ENCODE measurements around the gene NFASC. TPM values are rescaled to one million over a fixed set of nuclear protein-coding genes. Genes with fewer than 3 reads are reported as not detected.

The NFASC gene
- total and polyA plus RNA-seq, 2 experiments from 2014 or later = 0.75 to 2.2 TPM

DNA sequence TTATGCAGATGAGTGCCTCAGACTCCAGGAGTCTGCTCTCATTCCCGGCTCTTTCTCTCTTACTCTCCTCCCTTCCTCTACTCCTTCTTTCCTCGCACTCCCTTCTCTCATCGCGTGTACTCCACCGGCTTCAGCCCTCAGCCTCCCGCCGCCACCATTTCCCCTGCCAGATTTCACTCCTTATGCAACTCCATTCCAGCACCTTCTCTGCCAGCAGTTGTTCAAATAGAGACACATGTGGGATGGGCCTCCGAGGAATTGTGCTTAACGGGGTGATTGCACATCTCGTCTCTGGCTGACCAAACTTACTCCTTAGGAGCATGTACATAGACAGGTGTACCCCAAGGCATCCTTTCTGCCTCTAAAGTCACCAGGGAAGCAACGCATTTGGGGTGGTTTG, 174.5 kb downstream of the NFASC start:
- Histone ChIP-seq H2AFZ (no peak overlapping the region), H3K36me3 (replicated peaks; ENCODE audit: insufficient read depth, low read depth) (no peaks in the 10 kb centered on the region), H3K4me2 (no peak overlapping the region), H3K9me2 (replicated peaks; ENCODE audit: insufficient read depth) (no peaks in the 10 kb centered on the region), H3K27ac (no peak overlapping the region), H3K79me2 (no peaks in the 10 kb centered on the region), H3K4me1 (ENCODE audit: insufficient read depth) (no peaks in the 10 kb centered on the region), H3K4me3 (no peak overlapping the region), H3K9me3 (ENCODE audit: low read depth) (no peaks in the 10 kb centered on the region), H4K20me1 (ENCODE audit: insufficient read depth, poor library complexity, severe bottlenecking) (no peaks in the 10 kb centered on the region), H3K27me3 (peaks cover 72% of the 10 kb centered on the region)
- 64% methylated on average over 11 of the region's 11 CpGs for WGBS (ENCODE audit: low lambda C conversion rate, missing lambda C conversion rate)
- TF ChIP-seq, protein P1, sequence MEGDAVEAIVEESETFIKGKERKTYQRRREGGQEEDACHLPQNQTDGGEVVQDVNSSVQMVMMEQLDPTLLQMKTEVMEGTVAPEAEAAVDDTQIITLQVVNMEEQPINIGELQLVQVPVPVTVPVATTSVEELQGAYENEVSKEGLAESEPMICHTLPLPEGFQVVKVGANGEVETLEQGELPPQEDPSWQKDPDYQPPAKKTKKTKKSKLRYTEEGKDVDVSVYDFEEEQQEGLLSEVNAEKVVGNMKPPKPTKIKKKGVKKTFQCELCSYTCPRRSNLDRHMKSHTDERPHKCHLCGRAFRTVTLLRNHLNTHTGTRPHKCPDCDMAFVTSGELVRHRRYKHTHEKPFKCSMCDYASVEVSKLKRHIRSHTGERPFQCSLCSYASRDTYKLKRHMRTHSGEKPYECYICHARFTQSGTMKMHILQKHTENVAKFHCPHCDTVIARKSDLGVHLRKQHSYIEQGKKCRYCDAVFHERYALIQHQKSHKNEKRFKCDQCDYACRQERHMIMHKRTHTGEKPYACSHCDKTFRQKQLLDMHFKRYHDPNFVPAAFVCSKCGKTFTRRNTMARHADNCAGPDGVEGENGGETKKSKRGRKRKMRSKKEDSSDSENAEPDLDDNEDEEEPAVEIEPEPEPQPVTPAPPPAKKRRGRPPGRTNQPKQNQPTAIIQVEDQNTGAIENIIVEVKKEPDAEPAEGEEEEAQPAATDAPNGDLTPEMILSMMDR (IDR thresholded peaks at IDR 0.05; ENCODE audit: poor library complexity) = no peak
- TF ChIP-seq EZH2 (IDR thresholded peaks at IDR 0.05; ENCODE audit: borderline replicate concordance) (no peak), EZH2phosphoT487 (IDR thresholded peaks at IDR 0.05; ENCODE audit: low read depth, severe bottlenecking, unreplicated experiment) (no peak)
- no peak for DNase-seq (ENCODE audit: low spot score)

DNA sequence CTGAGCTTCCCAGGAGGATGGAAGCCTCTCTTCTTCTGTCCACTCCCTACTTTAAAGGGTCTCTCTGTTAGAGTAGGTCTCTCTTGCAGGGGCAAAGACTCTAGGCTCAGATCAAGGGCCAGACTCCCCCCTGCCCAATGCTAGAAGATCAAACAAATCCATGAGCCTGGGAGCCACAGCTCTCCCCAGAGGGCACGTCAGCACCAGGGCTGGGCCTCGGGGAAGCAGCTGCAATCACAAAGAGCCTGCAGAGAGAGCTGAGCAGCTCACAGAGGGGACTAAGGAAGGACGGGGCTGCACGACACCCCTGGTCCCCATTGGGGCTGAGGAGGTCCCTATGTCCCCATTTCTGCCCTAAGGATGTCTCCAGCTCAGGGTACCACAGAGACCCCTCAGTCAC, 176.2 kb downstream of the NFASC start:
- WGBS (ENCODE audit: low lambda C conversion rate, missing lambda C conversion rate) = 52% methylated on average over 4 of the region's 4 CpGs
- H3K4me3 ChIP-seq = no peak overlapping the region
- H3K27ac ChIP-seq = no peak overlapping the region
- H4K20me1 ChIP-seq (ENCODE audit: insufficient read depth, poor library complexity, severe bottlenecking) = no peaks in the 10 kb centered on the region
- H3K9me3 ChIP-seq (ENCODE audit: low read depth) = no peaks in the 10 kb centered on the region
- no peaks in the 10 kb centered on the region for H3K36me3 ChIP-seq (replicated peaks; ENCODE audit: insufficient read depth, low read depth)
- no peaks in the 10 kb centered on the region for H3K79me2 ChIP-seq
- H3K27me3 ChIP-seq = peaks cover 55% of the 10 kb centered on the region
- H3K4me2 ChIP-seq = no peak overlapping the region
- no peak for DNase-seq (ENCODE audit: low spot score)
- no peaks in the 10 kb centered on the region for H3K4me1 ChIP-seq (ENCODE audit: insufficient read depth)
- TF ChIP-seq EZH2 (IDR thresholded peaks at IDR 0.05; ENCODE audit: borderline replicate concordance) (no peak), EZH2phosphoT487 (IDR thresholded peaks at IDR 0.05; ENCODE audit: low read depth, severe bottlenecking, unreplicated experiment) (no peak)
- TF ChIP-seq, protein P1 (IDR thresholded peaks at IDR 0.05; ENCODE audit: poor library complexity) = no peak
- H3K9me2 ChIP-seq (replicated peaks; ENCODE audit: insufficient read depth) = no peaks in the 10 kb centered on the region
- H2AFZ ChIP-seq = no peak overlapping the region

DNA sequence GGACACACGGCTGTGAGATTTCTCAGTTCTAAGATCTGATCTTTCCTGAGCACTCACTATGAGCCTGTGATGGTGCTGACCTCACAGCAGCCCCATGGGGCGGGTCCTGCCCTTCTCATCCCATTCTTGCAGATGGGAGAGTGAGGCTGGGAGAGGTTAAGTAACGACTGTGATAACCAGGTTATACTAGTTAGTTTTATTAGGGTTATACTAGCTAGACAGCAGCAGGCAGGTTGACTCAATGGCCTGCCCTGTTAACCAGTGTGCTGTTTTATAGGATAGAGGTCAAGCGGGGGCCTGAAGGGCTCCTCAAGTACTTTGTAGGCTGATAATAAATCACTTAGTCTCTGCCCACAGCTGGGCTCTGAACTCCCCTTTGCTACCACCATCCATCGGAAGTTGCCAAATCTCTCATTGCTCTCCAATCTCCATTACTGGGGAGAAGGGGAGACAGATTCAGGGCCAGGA, 177.1 kb downstream of the NFASC start:
- TF ChIP-seq EZH2phosphoT487 (IDR thresholded peaks at IDR 0.05; ENCODE audit: low read depth, severe bottlenecking, unreplicated experiment) = no peak
- TF ChIP-seq, protein P1 (IDR thresholded peaks at IDR 0.05; ENCODE audit: poor library complexity) = no peak
- TF ChIP-seq EZH2 (IDR thresholded peaks at IDR 0.05; ENCODE audit: borderline replicate concordance) = no peak
- H3K4me2 ChIP-seq = no peak overlapping the region
- 76% methylated on average over 5 of the region's 5 CpGs for WGBS (ENCODE audit: low lambda C conversion rate, missing lambda C conversion rate)
- no peak overlapping the region for H3K27ac ChIP-seq
- no peaks in the 10 kb centered on the region for H3K9me2 ChIP-seq (replicated peaks; ENCODE audit: insufficient read depth)
- H3K36me3 ChIP-seq (replicated peaks; ENCODE audit: insufficient read depth, low read depth) = no peaks in the 10 kb centered on the region
- H3K9me3 ChIP-seq (ENCODE audit: low read depth) = no peaks in the 10 kb centered on the region
- H3K79me2 ChIP-seq = no peaks in the 10 kb centered on the region
- H4K20me1 ChIP-seq (ENCODE audit: insufficient read depth, poor library complexity, severe bottlenecking) = no peaks in the 10 kb centered on the region
- H3K27me3 ChIP-seq = peaks cover 46% of the 10 kb centered on the region
- H2AFZ ChIP-seq = no peak overlapping the region
- H3K4me1 ChIP-seq (ENCODE audit: insufficient read depth) = no peaks in the 10 kb centered on the region
- DNase-seq (ENCODE audit: low spot score) = no peak
- H3K4me3 ChIP-seq = no peak overlapping the region

DNA sequence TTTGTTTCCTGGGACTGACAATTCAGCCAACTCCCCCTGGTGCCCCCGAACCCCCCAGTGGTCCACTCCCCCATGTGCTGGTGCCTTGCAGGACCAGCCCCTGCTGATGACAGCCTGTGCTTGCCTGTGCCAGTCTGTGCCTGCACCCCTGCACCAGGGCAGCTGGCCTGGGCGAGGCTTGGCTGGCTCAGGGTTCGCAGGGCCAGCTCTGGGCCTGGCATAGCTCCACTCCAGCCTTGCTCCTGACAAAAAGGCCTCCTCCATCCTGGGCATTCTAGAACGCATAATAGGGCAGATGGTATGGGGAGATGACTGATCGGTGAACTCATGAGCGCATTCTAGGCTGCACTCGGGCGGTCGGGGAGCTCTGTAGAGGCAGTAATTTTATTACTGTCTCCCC, 177.7 kb downstream of the NFASC start:
- Histone ChIP-seq H3K4me2 (no peak overlapping the region), H3K27me3 (peaks cover 43% of the 10 kb centered on the region), H3K79me2 (no peaks in the 10 kb centered on the region), H3K27ac (no peak overlapping the region), H3K4me1 (ENCODE audit: insufficient read depth) (no peaks in the 10 kb centered on the region), H2AFZ (no peak overlapping the region), H4K20me1 (ENCODE audit: insufficient read depth, poor library complexity, severe bottlenecking) (no peaks in the 10 kb centered on the region), H3K9me3 (ENCODE audit: low read depth) (no peaks in the 10 kb centered on the region), H3K4me3 (no peak overlapping the region), H3K9me2 (replicated peaks; ENCODE audit: insufficient read depth) (no peaks in the 10 kb centered on the region), H3K36me3 (replicated peaks; ENCODE audit: insufficient read depth, low read depth) (no peaks in the 10 kb centered on the region)
- WGBS (ENCODE audit: low lambda C conversion rate, missing lambda C conversion rate) = 96% methylated on average over 9 of the region's 9 CpGs
- no peak for DNase-seq (ENCODE audit: low spot score)
- TF ChIP-seq EZH2phosphoT487 (IDR thresholded peaks at IDR 0.05; ENCODE audit: low read depth, severe bottlenecking, unreplicated experiment) (no peak), EZH2 (IDR thresholded peaks at IDR 0.05; ENCODE audit: borderline replicate concordance) (no peak)
- TF ChIP-seq, protein P1 (IDR thresholded peaks at IDR 0.05; ENCODE audit: poor library complexity) = no peak

All from hepatocyte (in vitro differentiated cells).